Measurements from ENCODE around the gene CD74. TPM values are rescaled to one million over a fixed set of nuclear protein-coding genes. Genes with fewer than 3 reads are reported as not detected.

Gene CD74
- total RNA-seq, 4 donors from 2014 or later = 118 to 1,231 (median 675) TPM

DNA sequence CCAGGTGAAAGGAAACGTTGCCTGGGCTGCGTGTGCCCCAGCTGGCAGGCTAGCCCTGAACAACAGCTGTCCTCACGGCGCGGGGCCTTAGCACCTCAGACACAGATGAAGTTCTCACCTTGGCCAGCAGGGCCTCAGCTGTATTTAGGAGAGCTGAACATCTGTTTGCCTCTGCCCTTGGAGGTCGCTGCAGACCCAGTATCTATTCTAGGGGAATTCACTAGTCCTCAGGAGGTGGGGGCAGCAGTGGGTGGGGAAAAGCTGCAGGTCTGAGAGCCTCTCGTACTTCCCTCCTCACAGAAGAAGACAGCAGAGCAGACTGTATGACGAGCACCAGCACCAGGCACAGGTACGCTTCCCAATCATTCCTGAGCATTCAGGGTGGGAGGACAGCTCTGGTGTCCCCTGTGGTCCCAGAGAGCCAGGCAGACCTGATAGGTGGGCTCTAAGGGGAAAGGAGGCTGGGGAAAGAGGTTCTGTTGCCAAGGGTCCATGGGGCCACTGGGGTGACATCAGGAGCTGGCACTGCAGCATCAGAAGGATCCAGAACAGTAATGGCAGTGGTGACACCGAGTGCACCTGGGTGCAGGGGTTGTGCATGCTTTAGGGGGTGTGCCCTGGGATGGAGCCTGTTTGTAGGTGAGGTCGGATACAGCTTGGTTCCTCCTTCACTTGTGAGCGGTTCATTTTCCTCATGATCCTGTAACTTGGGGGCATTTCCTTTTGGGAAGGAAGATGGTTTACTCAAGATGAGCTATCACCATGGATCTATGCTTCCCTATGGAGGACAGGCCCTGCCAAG lies 13.8 kb downstream of the CD74 start:
- Histone ChIP-seq H3K27ac (no peak overlapping the region), H3K36me3 (no peaks in the 10 kb centered on the region)
- intact Hi-C loops (cut with DNase I; ENCODE audit: low total_unique reads) = no loop called here

GRCh38 chr5:150397782-150398721 lies 14.7 kb downstream of the CD74 start:
- H3K27ac ChIP-seq = no peak overlapping the region
- no peaks in the 10 kb centered on the region for H3K9me3 ChIP-seq
- no peak overlapping the region for H3K4me3 ChIP-seq
- no peaks in the 10 kb centered on the region for H3K36me3 ChIP-seq
- H3K27me3 ChIP-seq = no peaks in the 10 kb centered on the region
- intact Hi-C loops (cut with DNase I; ENCODE audit: low total_unique reads) = no loop called here
- no peak for TF ChIP-seq POLR2A (IDR thresholded peaks at IDR 0.05)
- DNase-seq = no peak
- no peaks in the 10 kb centered on the region for H3K4me1 ChIP-seq

More for the DNA sequence above, 13.8 kb downstream of the CD74 start:
- TF ChIP-seq, protein P1, sequence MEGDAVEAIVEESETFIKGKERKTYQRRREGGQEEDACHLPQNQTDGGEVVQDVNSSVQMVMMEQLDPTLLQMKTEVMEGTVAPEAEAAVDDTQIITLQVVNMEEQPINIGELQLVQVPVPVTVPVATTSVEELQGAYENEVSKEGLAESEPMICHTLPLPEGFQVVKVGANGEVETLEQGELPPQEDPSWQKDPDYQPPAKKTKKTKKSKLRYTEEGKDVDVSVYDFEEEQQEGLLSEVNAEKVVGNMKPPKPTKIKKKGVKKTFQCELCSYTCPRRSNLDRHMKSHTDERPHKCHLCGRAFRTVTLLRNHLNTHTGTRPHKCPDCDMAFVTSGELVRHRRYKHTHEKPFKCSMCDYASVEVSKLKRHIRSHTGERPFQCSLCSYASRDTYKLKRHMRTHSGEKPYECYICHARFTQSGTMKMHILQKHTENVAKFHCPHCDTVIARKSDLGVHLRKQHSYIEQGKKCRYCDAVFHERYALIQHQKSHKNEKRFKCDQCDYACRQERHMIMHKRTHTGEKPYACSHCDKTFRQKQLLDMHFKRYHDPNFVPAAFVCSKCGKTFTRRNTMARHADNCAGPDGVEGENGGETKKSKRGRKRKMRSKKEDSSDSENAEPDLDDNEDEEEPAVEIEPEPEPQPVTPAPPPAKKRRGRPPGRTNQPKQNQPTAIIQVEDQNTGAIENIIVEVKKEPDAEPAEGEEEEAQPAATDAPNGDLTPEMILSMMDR (IDR thresholded peaks at IDR 0.05) = no peak
- TF ChIP-seq POLR2A (IDR thresholded peaks at IDR 0.05) = no peak
- Histone ChIP-seq H3K4me3 (no peak overlapping the region), H3K9me3 (no peaks in the 10 kb centered on the region), H3K4me1 (no peaks in the 10 kb centered on the region), H3K27me3 (no peaks in the 10 kb centered on the region)
- no peak for DNase-seq

GRCh38 chr5:150397146-150397781 lies 15.4 kb downstream of the CD74 start:
- Histone ChIP-seq H3K9me3 (no peaks in the 10 kb centered on the region), H3K36me3 (no peaks in the 10 kb centered on the region), H3K27ac (no peak overlapping the region), H3K4me1 (no peaks in the 10 kb centered on the region), H3K4me3 (no peak overlapping the region), H3K27me3 (no peaks in the 10 kb centered on the region)
- intact Hi-C loops (cut with DNase I; ENCODE audit: low total_unique reads) = no loop called here
- DNase-seq = no peak
- TF ChIP-seq POLR2A (IDR thresholded peaks at IDR 0.05) = no peak
- TF ChIP-seq, protein P1 (IDR thresholded peaks at IDR 0.05) = no peak

- H3K36me3 ChIP-seq = no peaks in the 10 kb centered on the region
These were observed 16.4 kb downstream of the CD74 start for GRCh38 chr5:150396267-150396666.

GRCh38 chr5:150395688-150395975 lies 17.1 kb downstream of the CD74 start:
- TF ChIP-seq POLR2A (IDR thresholded peaks at IDR 0.05) = no peak
- TF ChIP-seq, protein P1 (IDR thresholded peaks at IDR 0.05) = no peak

More at GRCh38 chr5:150396267-150396666, 16.4 kb downstream of the CD74 start:
- intact Hi-C loops (cut with DNase I; ENCODE audit: low total_unique reads) = no loop called here
- no peaks in the 10 kb centered on the region for H3K27me3 ChIP-seq
- no peaks in the 10 kb centered on the region for H3K9me3 ChIP-seq
- H3K4me3 ChIP-seq = no peak overlapping the region
- H3K4me1 ChIP-seq = no peaks in the 10 kb centered on the region
- no peak for DNase-seq
- no peak overlapping the region for H3K27ac ChIP-seq
- TF ChIP-seq, protein P1 (IDR thresholded peaks at IDR 0.05) = no peak
- no peak for TF ChIP-seq POLR2A (IDR thresholded peaks at IDR 0.05)

More at GRCh38 chr5:150395688-150395975, 17.1 kb downstream of the CD74 start:
- DNase-seq = no peak
- Histone ChIP-seq H3K4me3 (no peak overlapping the region), H3K9me3 (no peaks in the 10 kb centered on the region), H3K27ac (no peak overlapping the region), H3K4me1 (no peaks in the 10 kb centered on the region), H3K27me3 (no peaks in the 10 kb centered on the region), H3K36me3 (no peaks in the 10 kb centered on the region)
- intact Hi-C loops (cut with DNase I; ENCODE audit: low total_unique reads) = no loop called here

Data from uterus (tissue), 4 donors.